Islet precursor cell (in vitro differentiated cells): ENCODE results near the gene RRAS.

Source experiments
- DNase-seq: peaks from one replicate; pipeline ENCODE4 v3.0.0-alpha.2; 2018

The RRAS gene

DNA sequence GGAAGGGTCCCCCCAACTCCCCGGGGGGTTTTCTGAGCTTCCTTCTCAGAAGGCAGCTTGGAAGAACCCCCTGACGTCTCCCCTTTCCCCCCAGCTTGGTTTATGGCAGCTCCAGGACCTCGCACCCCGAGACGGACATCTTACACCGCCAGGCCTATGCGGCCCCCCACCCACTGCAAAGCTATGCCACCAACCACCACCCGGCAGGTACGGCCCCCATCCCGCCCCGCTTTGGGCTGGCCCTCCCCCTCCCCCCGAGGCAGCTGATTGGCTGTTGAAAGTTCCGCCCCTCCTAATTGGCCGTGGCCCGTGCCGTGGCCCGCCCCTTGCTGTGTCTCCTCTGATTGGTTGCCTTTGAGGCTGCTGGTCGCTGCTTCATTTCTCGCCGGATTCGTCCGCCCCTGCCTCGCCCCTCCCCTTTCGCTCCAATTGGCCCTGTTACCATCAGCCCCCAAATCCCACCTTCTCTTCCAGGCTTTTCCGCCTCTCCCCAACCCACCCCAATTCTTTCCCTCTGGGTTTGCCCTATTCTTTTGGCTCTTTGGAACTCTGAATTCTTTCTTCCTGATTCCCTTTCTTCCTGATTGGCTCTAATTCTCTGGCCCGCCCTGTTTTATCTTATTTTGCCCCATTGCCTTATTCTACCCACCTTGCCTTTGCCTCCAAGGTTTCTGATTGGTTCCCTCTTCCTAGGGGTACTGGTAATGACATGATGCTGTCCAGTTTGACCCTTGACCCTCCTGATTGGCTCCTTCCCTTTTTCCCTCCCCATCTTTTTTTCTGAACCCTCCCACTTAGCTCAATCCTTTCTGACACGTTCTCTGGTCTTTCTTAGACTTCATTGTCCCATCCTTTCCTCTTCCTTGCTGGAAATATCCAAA is 46.5 kb downstream of the RRAS start:
- peak; percentile 97 for DNase-seq

DNA sequence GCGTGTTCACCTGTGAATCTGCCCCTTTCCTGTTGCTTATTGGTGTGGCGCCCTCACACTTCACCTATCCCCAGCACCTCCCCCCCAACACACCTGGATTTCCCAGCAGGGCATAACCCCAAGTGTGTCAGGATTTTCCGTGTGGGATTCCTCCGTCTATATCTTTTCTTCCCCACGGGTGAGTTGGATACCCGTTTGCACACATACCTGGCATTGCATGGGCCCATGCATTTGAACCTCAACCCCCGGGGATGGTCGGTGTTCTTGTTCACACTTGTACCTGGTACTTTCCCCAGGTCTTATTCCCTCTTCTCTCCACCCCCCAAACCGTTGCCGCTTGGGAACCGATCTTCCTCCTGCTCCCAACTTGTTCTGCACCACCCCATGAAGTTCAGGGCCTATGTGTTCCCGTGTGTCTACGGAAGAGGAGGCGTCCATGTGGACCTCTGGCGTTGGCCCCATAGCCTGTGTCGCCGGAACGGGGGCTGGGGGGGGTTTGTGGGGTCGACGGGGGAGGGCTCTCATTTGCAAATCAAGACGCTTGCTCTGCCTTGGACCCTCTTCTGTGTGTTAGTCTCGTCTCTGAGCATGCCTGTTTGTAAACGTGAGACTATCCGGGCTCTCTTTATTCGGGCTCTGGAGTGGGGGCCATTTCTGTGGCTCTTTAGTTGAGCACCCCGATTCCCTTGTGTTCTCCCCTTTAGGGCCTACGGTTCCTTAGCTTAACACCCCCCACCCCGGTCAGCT is 47.3 kb downstream of the RRAS start:
- DNase-seq, result peak; percentile 69

DNA sequence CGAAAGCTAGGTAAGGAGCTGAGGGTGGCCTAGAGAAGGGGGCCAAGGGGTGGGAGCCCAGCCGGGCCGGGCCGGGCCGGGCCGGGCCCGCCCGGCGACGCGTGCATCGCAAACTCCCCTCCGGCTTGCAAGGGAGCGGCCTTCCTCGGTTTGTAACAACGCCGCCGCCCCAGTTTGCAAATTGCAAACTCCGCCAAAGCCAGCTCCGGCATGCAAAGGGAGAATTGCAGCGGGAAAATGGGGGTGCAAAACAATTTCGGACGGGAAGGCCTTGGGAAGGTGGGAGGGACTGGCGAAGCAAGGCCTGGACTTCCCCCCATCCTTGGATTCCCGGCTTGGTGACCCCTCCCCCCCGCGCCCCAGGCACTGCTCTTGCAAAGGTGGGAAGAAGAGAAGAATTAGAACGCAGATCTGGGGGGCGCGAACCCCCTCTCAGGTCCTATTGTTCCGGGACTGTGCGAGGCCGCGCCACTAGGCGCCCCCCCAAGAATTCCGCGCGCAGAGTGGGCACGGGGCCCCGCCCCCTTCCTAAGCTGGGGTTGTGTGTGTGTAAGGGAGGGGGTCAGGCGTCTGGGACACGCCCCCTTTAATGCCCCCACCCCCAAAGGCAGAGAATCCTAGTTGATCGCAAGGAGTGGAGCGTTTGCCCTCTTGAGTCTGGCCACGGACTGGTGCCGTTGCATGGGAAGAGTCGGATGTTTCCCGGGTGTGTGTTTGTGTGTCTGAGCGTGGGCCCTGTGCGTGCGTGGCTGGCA is 48.0 kb downstream of the RRAS start:
- peak; percentile 73 for DNase-seq

- peak; percentile 88 for DNase-seq
These were observed 48.8 kb downstream of the RRAS start, which contains the start of gene PRR12 for GRCh38 chr19:49590971-49591730. TSS of gene PRR12 (plus strand) at chr19:49591182. CDS start at chr19:49591655, 473 bp downstream.

DNA sequence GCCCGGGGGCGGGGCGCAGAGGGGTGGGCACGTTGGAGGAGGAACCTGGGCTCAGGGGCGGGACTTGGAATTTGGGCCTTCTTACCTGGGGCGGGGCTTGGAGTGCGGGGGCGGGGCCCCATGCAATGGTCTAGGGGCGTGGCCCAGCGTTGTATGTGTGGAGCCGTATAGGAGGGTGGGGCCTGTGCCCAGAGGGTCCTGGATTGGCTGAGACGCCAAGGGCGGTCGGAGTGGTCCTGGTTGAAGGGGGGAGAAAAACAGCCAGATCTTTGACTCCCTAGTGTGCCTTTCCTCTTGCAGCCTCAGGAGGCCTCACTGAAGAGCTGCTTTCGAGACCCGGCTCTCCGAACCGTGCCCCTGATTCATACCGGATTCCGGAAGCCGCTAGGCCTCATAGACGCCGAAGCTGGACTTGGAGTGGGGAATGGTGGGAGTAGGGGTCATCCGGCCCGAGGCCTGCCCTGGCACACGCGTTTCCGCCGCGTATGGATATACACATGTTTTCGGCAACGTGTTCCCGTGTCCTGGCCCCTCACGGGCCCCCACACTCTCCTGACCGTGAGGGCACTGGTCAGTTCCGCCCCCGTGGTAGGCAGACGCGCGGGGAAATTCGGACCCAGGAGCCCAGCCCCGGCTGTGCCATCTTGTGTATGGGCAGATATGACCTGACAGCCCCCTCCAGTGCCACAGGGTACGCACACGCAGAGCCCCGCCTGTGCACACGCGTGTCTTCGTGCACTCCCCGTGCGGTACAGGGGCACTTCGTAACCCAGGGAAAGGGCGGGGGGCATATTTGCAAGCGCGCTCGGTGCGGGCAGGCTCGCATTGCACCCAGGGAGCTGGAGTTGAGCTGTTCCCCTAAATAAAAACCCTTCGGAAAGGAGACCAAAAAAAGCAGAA is 49.6 kb downstream of the RRAS start:
- peak; percentile 99 for DNase-seq

DNA sequence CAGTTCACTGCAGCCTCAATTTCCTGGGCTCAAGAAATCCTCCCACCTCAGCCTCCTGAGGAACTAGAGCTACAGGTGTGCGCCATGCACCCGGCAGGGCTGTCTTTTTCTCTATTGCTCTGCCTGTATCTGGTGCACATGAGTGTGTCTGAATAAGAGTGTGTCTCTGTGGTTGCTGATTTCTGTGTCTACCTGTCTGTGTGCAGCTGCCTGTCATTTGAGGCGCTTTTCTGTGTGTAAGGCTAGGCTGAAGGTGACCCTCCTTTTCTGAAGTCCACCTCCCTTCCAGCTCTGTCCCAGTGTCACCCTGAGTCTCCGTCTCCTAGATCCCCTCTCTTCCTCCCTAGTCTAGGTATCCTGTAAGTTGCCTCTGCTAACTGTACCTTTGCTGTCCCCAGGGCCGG is 50.4 kb downstream of the RRAS start:
- DNase-seq, result no peak

DNA sequence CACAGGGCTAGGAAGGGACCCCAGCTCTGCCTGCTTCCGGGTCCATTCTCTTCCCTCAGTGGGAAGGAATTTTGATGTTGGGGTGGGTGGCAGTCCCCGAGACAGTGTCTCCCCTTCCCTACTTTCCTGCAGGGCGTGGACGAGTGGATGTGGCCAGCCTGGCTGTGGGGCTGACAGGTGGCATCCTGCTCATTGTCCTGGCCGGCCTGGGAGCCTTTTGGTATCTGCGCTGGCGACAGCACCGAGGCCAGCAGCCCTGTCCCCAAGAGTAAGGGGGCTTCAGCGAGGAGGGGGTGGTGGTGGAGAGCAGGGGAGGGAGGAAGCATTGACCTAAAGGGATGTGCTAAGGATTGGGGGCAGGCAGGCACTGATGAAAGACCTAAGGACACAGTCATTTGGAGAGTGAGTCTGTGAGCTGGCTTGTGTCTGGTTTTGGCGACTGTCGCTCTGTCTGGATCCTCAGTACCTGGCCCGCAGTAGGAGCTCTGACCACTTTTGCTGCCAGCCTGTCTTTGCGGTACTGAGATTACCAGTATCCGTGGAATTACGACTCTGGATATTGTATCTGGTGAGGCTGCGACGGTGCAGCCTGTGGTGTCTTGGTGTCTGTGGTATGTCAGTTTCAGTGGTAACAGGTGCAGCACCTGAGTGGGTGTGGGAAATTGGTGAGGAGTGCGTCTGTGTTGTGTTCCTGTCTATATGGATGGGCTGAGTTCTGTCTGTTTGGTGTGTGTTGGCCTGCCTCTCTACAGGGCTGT is 51.4 kb downstream of the RRAS start:
- DNase-seq, result no peak

DNA sequence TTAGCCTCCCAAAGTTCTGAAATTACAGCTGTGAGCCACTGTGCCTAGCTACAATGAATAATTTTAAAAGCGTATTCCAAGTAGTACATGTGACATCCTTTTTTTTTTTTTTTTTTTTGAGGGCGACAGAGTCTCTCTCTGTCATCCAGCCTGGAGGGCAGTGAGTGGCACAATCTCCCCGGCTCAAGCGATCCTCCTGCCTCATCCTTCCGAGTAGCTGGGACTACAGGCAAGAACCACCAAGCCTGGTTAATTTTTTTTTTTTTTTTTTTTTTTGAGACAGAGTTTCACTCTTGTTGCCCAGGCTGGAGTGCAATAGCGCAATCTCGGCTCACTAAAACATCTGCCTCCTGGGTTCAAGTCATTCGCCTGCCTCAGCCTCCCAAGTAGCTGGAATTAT is 52.7 kb downstream of the RRAS start:
- no peak for DNase-seq
